Glutamatergic neuron (in vitro differentiated cells): Measurements from ENCODE around the gene MAPKBP1. TPM values are rescaled to one million over a fixed set of nuclear protein-coding genes. Genes with fewer than 3 reads are reported as not detected.

Experiments
- DNase-seq: peaks from one replicate; pipeline ENCODE4 v3.0.0; 2022
- H3K27ac Mint-ChIP-seq: one replicate; pipeline ENCODE4 v1.8.0; 2020; ENCODE audit warnings: mild to moderate bottlenecking, mixed read lengths, inconsistent platforms; ENCODE audit not compliant: unreplicated experiment
- H3K27me3 Mint-ChIP-seq: one replicate; pipeline ENCODE4 v1.8.0; 2020; ENCODE audit warnings: mild to moderate bottlenecking, moderate library complexity, mixed read lengths, inconsistent platforms; ENCODE audit not compliant: unreplicated experiment
- H3K36me3 Mint-ChIP-seq: one replicate; pipeline ENCODE4 v1.8.0; 2020; ENCODE audit warnings: mild to moderate bottlenecking, mixed read lengths, inconsistent platforms; ENCODE audit not compliant: unreplicated experiment
- H3K4me1 Mint-ChIP-seq: one replicate; pipeline ENCODE4 v1.8.0; 2020; ENCODE audit warnings: mild to moderate bottlenecking, low read depth, mixed read lengths, inconsistent platforms; ENCODE audit not compliant: unreplicated experiment
- H3K4me3 Mint-ChIP-seq: one replicate; pipeline ENCODE4 v1.8.0; 2020; ENCODE audit warnings: mild to moderate bottlenecking, mixed read lengths, inconsistent platforms; ENCODE audit not compliant: unreplicated experiment
- H3K9me3 Mint-ChIP-seq: one replicate; pipeline ENCODE4 v1.8.0; 2020; ENCODE audit warnings: mild to moderate bottlenecking, moderate library complexity, mixed read lengths, inconsistent platforms; ENCODE audit not compliant: unreplicated experiment
- total RNA-seq: library from RNA; stranded (reverse); fragmentation: NEBNext Ultra II Directional; extraction: Animal tissue kit (Norgen Biotek cat#: 25700); gene quantifications from one replicate; pipeline ENCODE4 v1.2.1, GENCODE V29; 2021; ENCODE audit not compliant: unreplicated experiment
- TF ChIP-seq, protein P1 (sequence below): fragments of 200-600 bp; sonication (generic); IDR thresholded peaks from one replicate; pipeline ENCODE4 v1.5.0; 2021; ENCODE audit not compliant: partially characterized antibody, unreplicated experiment

The MAPKBP1 gene
- total RNA-seq, 1 donor from 2014 or later: 45.7 TPM

GRCh38 chr15:41857316-41857715 lies 83.0 kb downstream of the MAPKBP1 start:
- H3K4me3 Mint-ChIP-seq: no peak overlapping the region
- no peak for DNase-seq
- no peaks in the 10 kb centered on the region for H3K36me3 Mint-ChIP-seq
- H3K27ac Mint-ChIP-seq: no peak overlapping the region
- no peaks in the 10 kb centered on the region for H3K4me1 Mint-ChIP-seq
- peaks cover 4% of the 10 kb centered on the region for H3K27me3 Mint-ChIP-seq
- TF ChIP-seq, protein P1, sequence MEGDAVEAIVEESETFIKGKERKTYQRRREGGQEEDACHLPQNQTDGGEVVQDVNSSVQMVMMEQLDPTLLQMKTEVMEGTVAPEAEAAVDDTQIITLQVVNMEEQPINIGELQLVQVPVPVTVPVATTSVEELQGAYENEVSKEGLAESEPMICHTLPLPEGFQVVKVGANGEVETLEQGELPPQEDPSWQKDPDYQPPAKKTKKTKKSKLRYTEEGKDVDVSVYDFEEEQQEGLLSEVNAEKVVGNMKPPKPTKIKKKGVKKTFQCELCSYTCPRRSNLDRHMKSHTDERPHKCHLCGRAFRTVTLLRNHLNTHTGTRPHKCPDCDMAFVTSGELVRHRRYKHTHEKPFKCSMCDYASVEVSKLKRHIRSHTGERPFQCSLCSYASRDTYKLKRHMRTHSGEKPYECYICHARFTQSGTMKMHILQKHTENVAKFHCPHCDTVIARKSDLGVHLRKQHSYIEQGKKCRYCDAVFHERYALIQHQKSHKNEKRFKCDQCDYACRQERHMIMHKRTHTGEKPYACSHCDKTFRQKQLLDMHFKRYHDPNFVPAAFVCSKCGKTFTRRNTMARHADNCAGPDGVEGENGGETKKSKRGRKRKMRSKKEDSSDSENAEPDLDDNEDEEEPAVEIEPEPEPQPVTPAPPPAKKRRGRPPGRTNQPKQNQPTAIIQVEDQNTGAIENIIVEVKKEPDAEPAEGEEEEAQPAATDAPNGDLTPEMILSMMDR: no peak
- peaks cover 6% of the 10 kb centered on the region for H3K9me3 Mint-ChIP-seq

DNA sequence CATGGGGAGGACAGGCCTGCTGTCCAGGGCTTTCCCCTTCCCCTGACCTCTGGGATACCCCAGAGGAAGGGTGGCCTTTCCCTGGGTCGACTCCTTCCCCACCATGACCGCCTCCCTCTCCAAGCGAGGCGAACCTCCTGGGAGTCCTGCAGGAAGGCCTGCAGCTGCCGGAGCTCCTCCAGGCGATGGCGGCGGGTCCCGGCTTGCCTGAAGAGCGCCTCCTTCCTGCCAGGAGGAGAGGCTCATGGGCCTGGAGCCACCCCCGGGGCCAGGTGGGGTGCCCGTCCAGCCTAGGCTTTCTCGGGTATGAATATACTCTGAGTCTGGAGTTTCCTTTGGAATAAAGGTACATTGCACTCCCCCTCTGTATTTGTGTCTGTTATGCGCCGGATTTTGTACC lies 84.5 kb downstream of the MAPKBP1 start:
- TF ChIP-seq, protein P1: no peak

DNA sequence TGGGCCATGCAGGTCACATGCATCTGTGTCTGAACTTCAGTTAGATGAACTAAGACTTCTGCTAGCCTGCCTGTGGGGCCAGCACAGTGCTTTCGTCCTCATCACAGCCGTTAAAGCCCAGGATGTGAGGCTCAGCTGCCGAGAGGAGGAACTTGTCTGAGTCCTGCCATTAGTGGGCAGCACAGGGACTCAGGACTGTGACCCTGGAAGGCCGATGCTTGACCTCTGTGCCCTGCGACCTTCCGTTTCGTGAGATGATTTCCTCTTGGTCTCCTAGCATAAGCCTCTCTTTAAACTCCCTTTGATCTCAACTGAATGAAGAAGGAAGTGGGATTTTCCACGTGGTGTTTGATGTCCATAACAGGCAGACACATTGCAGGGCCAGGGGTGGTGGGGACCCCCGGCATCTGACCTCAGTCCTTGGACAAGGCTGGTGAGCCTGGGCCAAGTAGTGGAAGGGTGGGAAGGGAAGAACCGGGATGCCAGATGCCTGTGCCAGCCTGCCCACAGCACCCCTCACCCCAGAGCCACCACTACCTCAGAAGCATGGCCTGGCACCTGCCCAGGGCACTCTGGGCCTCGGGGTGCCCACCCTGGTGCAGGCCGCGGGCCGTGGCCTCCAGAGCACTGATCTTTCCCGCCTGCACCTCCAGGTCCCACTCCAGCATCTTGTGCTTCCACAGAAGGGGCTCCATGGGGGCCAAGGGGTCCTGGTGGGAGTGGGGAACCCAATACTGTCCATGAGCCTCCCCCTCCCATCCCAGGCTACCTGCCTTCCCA lies 86.0 kb downstream of the MAPKBP1 start:
- peaks cover 8% of the 10 kb centered on the region for H3K27me3 Mint-ChIP-seq
- no peaks in the 10 kb centered on the region for H3K4me1 Mint-ChIP-seq
- H3K4me3 Mint-ChIP-seq: no peak overlapping the region
- TF ChIP-seq, protein P1: no peak
- H3K9me3 Mint-ChIP-seq: peaks cover 4% of the 10 kb centered on the region
- no peak for DNase-seq
- no peaks in the 10 kb centered on the region for H3K36me3 Mint-ChIP-seq
- no peak overlapping the region for H3K27ac Mint-ChIP-seq

More for the DNA sequence above, 84.5 kb downstream of the MAPKBP1 start:
- Mint-ChIP-seq H3K36me3 (no peaks in the 10 kb centered on the region), H3K4me3 (no peak overlapping the region), H3K27ac (no peak overlapping the region), H3K27me3 (peaks cover 8% of the 10 kb centered on the region), H3K9me3 (peaks cover 6% of the 10 kb centered on the region), H3K4me1 (no peaks in the 10 kb centered on the region)
- DNase-seq: no peak

DNA sequence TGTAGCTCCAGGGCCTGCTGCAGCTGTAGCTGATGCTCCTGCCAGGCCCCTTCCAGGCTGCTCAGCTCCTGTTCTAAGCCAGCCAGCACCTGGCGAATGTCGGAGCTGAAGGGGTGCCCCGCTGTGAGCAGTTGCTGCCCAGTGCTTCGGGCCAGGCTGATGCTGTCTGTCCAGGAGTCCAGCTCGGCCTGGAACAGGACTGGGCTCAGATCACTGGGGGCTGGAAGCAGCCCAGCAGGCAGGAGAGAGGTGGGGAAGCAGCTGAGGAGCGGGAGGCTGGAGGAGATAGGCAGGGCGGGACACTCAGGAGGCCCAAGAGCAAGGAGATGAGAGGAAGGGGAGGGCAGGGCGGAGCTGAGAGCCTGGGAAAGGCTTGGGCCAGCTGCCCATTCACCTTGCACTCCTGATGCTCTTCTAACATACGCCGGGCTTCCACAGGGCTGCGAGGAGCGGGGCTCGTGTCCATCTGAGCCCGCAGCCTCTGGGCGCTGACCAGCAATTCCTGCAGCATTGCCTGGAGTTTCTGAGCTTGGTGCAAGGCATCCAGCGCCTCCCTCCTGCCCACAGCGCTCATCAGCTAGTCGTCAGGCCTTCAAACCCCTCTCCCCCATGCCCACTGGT lies 87.6 kb downstream of the MAPKBP1 start:
- TF ChIP-seq, protein P1: no peak
- no peak for DNase-seq
- no peaks in the 10 kb centered on the region for H3K4me1 Mint-ChIP-seq
- no peaks in the 10 kb centered on the region for H3K36me3 Mint-ChIP-seq
- peaks cover 4% of the 10 kb centered on the region for H3K9me3 Mint-ChIP-seq
- no peak overlapping the region for H3K4me3 Mint-ChIP-seq
- no peak overlapping the region for H3K27ac Mint-ChIP-seq
- H3K27me3 Mint-ChIP-seq: peaks cover 6% of the 10 kb centered on the region
